Measurements from ENCODE around the gene CSGALNACT2. TPM values are rescaled to one million over a fixed set of nuclear protein-coding genes. Genes with fewer than 3 reads are reported as not detected.

CSGALNACT2 gene
- total RNA-seq, 1 experiment from 2014 or later = 6.4 TPM

DNA sequence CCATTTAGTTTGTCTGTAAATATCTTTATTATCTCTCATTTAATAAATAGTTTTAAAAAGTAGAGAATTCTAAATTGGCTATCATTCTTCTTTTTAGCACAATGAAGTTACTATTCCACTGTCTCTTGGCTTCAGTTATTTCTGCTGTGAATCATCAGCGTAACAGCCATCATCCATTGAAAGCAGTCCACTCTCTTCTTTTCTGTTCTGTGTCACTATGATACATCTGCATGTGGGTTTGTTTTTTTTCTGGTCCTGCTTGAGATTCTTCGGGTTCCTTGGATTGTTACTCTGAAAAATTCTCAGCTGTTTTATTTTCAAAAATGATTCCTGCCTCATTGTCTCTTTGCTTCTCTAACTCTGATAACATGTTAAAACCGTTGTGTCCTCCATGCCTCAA, 52.5 kb downstream of the CSGALNACT2 start:
- DNase-seq = no peak
- Histone ChIP-seq H3K4me1 (no peaks in the 10 kb centered on the region), H3K36me3 (ENCODE audit: control insufficient read depth, insufficient read depth, low read length) (no peaks in the 10 kb centered on the region), H3K9me3 (no peaks in the 10 kb centered on the region), H3K4me3 (ENCODE audit: low read depth, low read length) (no peak overlapping the region), H3K27me3 (replicated peaks; ENCODE audit: control insufficient read depth, insufficient read depth, low read length) (no peaks in the 10 kb centered on the region)
- no peak overlapping the region for H3K4me3 Mint-ChIP-seq (ENCODE audit: unreplicated experiment)
- no peaks in the 10 kb centered on the region for H3K9me3 Mint-ChIP-seq (ENCODE audit: unreplicated experiment)
- ChIA-PET POLR2A (no interaction called here), CTCF (no interaction called here)
- no peaks in the 10 kb centered on the region for H3K4me1 Mint-ChIP-seq (ENCODE audit: low read depth, unreplicated experiment)
- H3K27me3 Mint-ChIP-seq (ENCODE audit: insufficient read depth, unreplicated experiment) = no peaks in the 10 kb centered on the region
- intact Hi-C loops (cut with micrococcal nuclease; ENCODE audit: unreplicated experiment) = no loop called here
- H3K27ac Mint-ChIP-seq (ENCODE audit: unreplicated experiment) = no peak overlapping the region
- H3K36me3 Mint-ChIP-seq (ENCODE audit: insufficient read depth, unreplicated experiment) = no peaks in the 10 kb centered on the region
- BruUV-seq (replicated peaks) = no TSS peak
- TF ChIP-seq, protein P1, sequence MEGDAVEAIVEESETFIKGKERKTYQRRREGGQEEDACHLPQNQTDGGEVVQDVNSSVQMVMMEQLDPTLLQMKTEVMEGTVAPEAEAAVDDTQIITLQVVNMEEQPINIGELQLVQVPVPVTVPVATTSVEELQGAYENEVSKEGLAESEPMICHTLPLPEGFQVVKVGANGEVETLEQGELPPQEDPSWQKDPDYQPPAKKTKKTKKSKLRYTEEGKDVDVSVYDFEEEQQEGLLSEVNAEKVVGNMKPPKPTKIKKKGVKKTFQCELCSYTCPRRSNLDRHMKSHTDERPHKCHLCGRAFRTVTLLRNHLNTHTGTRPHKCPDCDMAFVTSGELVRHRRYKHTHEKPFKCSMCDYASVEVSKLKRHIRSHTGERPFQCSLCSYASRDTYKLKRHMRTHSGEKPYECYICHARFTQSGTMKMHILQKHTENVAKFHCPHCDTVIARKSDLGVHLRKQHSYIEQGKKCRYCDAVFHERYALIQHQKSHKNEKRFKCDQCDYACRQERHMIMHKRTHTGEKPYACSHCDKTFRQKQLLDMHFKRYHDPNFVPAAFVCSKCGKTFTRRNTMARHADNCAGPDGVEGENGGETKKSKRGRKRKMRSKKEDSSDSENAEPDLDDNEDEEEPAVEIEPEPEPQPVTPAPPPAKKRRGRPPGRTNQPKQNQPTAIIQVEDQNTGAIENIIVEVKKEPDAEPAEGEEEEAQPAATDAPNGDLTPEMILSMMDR (IDR thresholded peaks at IDR 0.05; ENCODE audit: insufficient read depth in 1 of 2, low read depth in 1 of 2, low read length in 1 of 2, severe bottlenecking in 1 of 2, unreplicated experiment in 1 of 2) = no peak

DNA sequence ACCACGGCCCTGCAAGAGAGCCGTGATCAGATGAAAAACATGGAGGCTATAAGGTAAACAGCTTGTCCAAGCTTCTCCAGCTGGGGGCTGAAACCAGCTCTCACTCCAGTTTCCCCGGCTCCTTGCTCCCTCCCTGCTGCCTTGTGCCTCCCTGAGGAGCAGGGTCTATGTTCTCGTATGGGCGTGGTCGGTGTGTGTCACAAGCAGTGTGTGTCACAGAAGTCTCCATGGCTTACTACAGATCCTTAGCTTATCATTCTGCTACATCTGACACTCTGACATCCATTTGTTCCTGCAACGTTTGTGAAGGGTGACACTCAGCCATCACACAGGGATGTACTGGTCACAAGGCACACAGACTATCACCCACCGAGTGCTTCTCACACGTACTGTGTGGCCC, 54.6 kb downstream of the CSGALNACT2 start:
- Mint-ChIP-seq H3K36me3 (ENCODE audit: insufficient read depth, unreplicated experiment) (no peaks in the 10 kb centered on the region), H3K4me3 (ENCODE audit: unreplicated experiment) (no peak overlapping the region), H3K4me1 (ENCODE audit: low read depth, unreplicated experiment) (no peaks in the 10 kb centered on the region), H3K27me3 (ENCODE audit: insufficient read depth, unreplicated experiment) (no peaks in the 10 kb centered on the region), H3K9me3 (ENCODE audit: unreplicated experiment) (no peaks in the 10 kb centered on the region), H3K27ac (ENCODE audit: unreplicated experiment) (no peak overlapping the region)
- CTCF ChIA-PET = no interaction called here
- Histone ChIP-seq H3K36me3 (ENCODE audit: control insufficient read depth, insufficient read depth, low read length) (no peaks in the 10 kb centered on the region), H3K4me1 (no peaks in the 10 kb centered on the region), H3K4me3 (ENCODE audit: low read depth, low read length) (no peak overlapping the region), H3K27me3 (replicated peaks; ENCODE audit: control insufficient read depth, insufficient read depth, low read length) (no peaks in the 10 kb centered on the region), H3K9me3 (no peaks in the 10 kb centered on the region)
- POLR2A ChIA-PET = no interaction called here
- no peak for DNase-seq
- BruUV-seq (replicated peaks) = no TSS peak
- intact Hi-C loops (cut with micrococcal nuclease; ENCODE audit: unreplicated experiment) = no loop called here
- TF ChIP-seq, protein P1 (IDR thresholded peaks at IDR 0.05; ENCODE audit: insufficient read depth in 1 of 2, low read depth in 1 of 2, low read length in 1 of 2, severe bottlenecking in 1 of 2, unreplicated experiment in 1 of 2) = no peak

DNA sequence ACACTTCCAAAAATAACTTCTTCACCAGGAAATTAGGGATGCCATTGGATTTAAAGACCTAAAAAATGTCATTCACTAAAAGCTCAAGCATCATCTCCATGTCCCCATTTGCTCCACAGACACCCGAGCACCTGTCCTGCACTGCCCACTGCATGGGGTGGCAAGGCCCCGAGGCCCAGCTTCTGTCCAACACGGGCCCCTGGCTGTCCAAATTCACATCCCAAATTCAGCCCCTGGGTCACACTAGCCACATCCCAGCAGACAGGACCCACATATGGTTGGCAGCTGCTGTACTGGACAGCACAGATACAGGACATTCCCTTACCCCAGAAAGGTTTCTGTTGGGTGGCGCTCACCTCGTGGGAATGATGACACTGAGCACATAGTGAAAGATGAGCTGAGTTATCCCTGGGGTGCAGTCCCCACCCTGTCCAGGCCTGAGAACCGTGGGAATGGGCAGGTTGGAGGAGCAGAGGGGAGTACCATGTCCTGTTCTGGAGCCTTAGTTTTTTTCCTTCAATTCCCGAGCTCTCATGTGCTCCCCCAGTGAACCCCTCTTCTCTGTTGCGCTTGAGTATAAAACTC, 55.3 kb downstream of the CSGALNACT2 start:
- no peaks in the 10 kb centered on the region for H3K4me1 ChIP-seq
- no TSS peak for BruUV-seq (replicated peaks)
- Mint-ChIP-seq H3K27ac (ENCODE audit: unreplicated experiment) (no peak overlapping the region), H3K36me3 (ENCODE audit: insufficient read depth, unreplicated experiment) (no peaks in the 10 kb centered on the region), H3K4me1 (ENCODE audit: low read depth, unreplicated experiment) (no peaks in the 10 kb centered on the region), H3K9me3 (ENCODE audit: unreplicated experiment) (no peaks in the 10 kb centered on the region), H3K27me3 (ENCODE audit: insufficient read depth, unreplicated experiment) (no peaks in the 10 kb centered on the region), H3K4me3 (ENCODE audit: unreplicated experiment) (no peak overlapping the region)
- H3K9me3 ChIP-seq = no peaks in the 10 kb centered on the region
- CTCF ChIA-PET = interaction anchor here (1.4 kb wide), 1 partner anchor 28 kb away, joined by 3 read pairs; no protein-coding TSS in a partner anchor
- no peaks in the 10 kb centered on the region for H3K36me3 ChIP-seq (ENCODE audit: control insufficient read depth, insufficient read depth, low read length)
- no peaks in the 10 kb centered on the region for H3K27me3 ChIP-seq (replicated peaks; ENCODE audit: control insufficient read depth, insufficient read depth, low read length)
- POLR2A ChIA-PET = no interaction called here
- TF ChIP-seq, protein P1 (IDR thresholded peaks at IDR 0.05; ENCODE audit: insufficient read depth in 1 of 2, low read depth in 1 of 2, low read length in 1 of 2, severe bottlenecking in 1 of 2, unreplicated experiment in 1 of 2) = no peak
- intact Hi-C loops (cut with micrococcal nuclease; ENCODE audit: unreplicated experiment) = no loop called here
- DNase-seq = no peak
- no peak overlapping the region for H3K4me3 ChIP-seq (ENCODE audit: low read depth, low read length)
